HCT116 (cell line): ENCODE measurements around the gene SNX3. TPM values are rescaled to one million over a fixed set of nuclear protein-coding genes. Genes with fewer than 3 reads are reported as not detected.

Experiments used
- ATAC-seq: fragments of 200-7000 bp; cut with Tn5 transposase; 2 replicates; pipeline ENCODE4 v1.9.1; 2020; ENCODE audit warnings: mild to moderate bottlenecking, moderate library complexity
- BruUV-seq: library from RNA; stranded (reverse); fragments of 400-500 nt; replicated peaks from 2 replicates; lab custom pipeline; 2021; lab: Mats Ljungman, UMichigan
- CTCF ChIA-PET: fragments of 300-600 bp; sonication (Branson Sonifier 250); formaldehyde crosslinking; loops from one replicate; lab custom pipeline; 2021; ENCODE audit warnings: antibody characterized with exemption; lab: Charles Lee
- POLR2A ChIA-PET: fragments of 300-600, 350-600 bp; sonication (Branson Sonifier 250); formaldehyde crosslinking; loops from one replicate; lab custom pipeline; 2021; ENCODE audit warnings: antibody characterized with exemption; lab: Charles Lee
- RAD21 ChIA-PET, 2 experiments: fragments of 300-600 bp; sonication (Branson Sonifier 250); formaldehyde crosslinking; loops; one replicate each; lab custom pipeline; 2023; ENCODE audit warnings: low total read pairs in 2 of 2; ENCODE audit not compliant: uncharacterized antibody in 2 of 2, unreplicated experiment in 2 of 2, low non-redundant PET in 1 of 2; lab: Charles Lee
- DNase-seq: peaks from one replicate; pipeline ENCODE4 v3.0.0-alpha.2; 2010; ENCODE audit warnings: low read depth, low spot score
- H2AFZ ChIP-seq: fragments of 200-600 bp; shearing (Covaris generic), sonication (generic); 2 replicates; pipeline ENCODE4 v1.6.1; 2017; ENCODE audit warnings: low read depth, mixed run types, mixed read lengths, antibody characterized with exemption, low read length; ENCODE audit not compliant: poor library complexity, severe bottlenecking
- H3K27ac ChIP-seq: 2 replicates; pipeline ENCODE4 v1.5.1; 2012; ENCODE audit warnings: low read depth, low read length
- H3K27me3 ChIP-seq: fragments of 200-600 bp; sonication (generic); 2 replicates; pipeline ENCODE4 v1.6.1; 2016; ENCODE audit warnings: mixed run types, low read length, mixed read lengths; ENCODE audit not compliant: insufficient read depth
- H3K36me3 ChIP-seq, 2 experiments: fragments of 200-500 bp in 1 of 2; fragments of 200-600 bp in 1 of 2; sonication (Bioruptor generic) in 1 of 2; sonication (generic) in 1 of 2; 2 replicates each; pipeline versions ENCODE4 v1.5.1 to v1.6.1; 2014 to 2016; ENCODE audit warnings: low read length in 2 of 2, inconsistent platforms in 1 of 2, mixed read lengths in 1 of 2, mixed run types in 1 of 2; ENCODE audit not compliant: insufficient read depth in 2 of 2, control insufficient read depth in 1 of 2
- H3K4me1 ChIP-seq, 2 experiments: fragments of 200-600 bp in 1 of 2; sonication (generic) in 1 of 2; 2 replicates each; pipeline versions ENCODE4 v1.5.1 to v1.6.1; 2012 to 2017; ENCODE audit warnings: low read length in 2 of 2, inconsistent platforms in 1 of 2, mild to moderate bottlenecking in 1 of 2, mixed read lengths in 1 of 2, mixed run types in 1 of 2, moderate library complexity in 1 of 2; ENCODE audit not compliant: insufficient read depth in 2 of 2, control insufficient read depth in 1 of 2
- H3K4me2 ChIP-seq: fragments of 200-600 bp; sonication (generic); 2 replicates; pipeline ENCODE4 v1.6.1; 2017; ENCODE audit warnings: mixed run types, low read length, mixed read lengths
- H3K4me3 ChIP-seq, 2 experiments: fragments of 200-600 bp in 1 of 2; sonication (generic) in 1 of 2; replicated peaks in 1 of 2; 2 replicates each; pipeline ENCODE4 v1.5.1; 2011 to 2016; ENCODE audit warnings: low read length in 2 of 2, control low read depth in 1 of 2, low read depth in 1 of 2, mild to moderate bottlenecking in 1 of 2, mixed read lengths in 1 of 2, mixed run types in 1 of 2
- H3K79me2 ChIP-seq: fragments of 200-600 bp; sonication (generic); 2 replicates; pipeline ENCODE4 v1.6.1; 2017; ENCODE audit warnings: mild to moderate bottlenecking, mixed run types, low read length, moderate library complexity, mixed read lengths; ENCODE audit not compliant: insufficient read depth
- H3K9ac ChIP-seq: fragments of 200-600 bp; sonication (generic); 2 replicates; pipeline ENCODE4 v1.6.1; 2016; ENCODE audit warnings: low read length, mixed read lengths
- H3K9me2 ChIP-seq: fragments of 200-600 bp; sonication (generic), shearing (Covaris generic); 2 replicates; pipeline ENCODE4 v1.6.1; 2017; ENCODE audit warnings: mixed run types, mild to moderate bottlenecking, moderate library complexity; ENCODE audit not compliant: insufficient read depth
- H3K9me3 ChIP-seq, 2 experiments: fragments of 200-500 bp in 1 of 2; fragments of 200-600 bp in 1 of 2; sonication (Bioruptor generic) in 1 of 2; sonication (generic) in 1 of 2; 2 replicates each; pipeline ENCODE4 v1.6.1; 2014 to 2017; ENCODE audit warnings: low read length in 2 of 2, mixed read lengths in 2 of 2, inconsistent platforms in 1 of 2, low read depth in 1 of 2, mild to moderate bottlenecking in 1 of 2, mixed run types in 1 of 2, moderate library complexity in 1 of 2; ENCODE audit not compliant: control insufficient read depth in 1 of 2, insufficient read depth in 1 of 2
- H4K20me1 ChIP-seq: fragments of 200-600 bp; sonication (generic), shearing (Covaris generic); 2 replicates; pipeline ENCODE4 v1.6.1; 2017; ENCODE audit warnings: mixed run types, mild to moderate bottlenecking, moderate library complexity; ENCODE audit not compliant: insufficient read depth
- ELF1 ChIP-seq: IDR thresholded peaks from 2 replicates; pipeline ENCODE4 v1.6.1; 2012; ENCODE audit warnings: low read depth, borderline replicate concordance
- FOSL1 ChIP-seq: IDR thresholded peaks from 2 replicates; pipeline ENCODE4 v1.6.1; 2012; ENCODE audit warnings: low read depth
- POLR2AphosphoS5 ChIP-seq: IDR thresholded peaks from 2 replicates; pipeline ENCODE4 v1.6.1; 2011; ENCODE audit warnings: mild to moderate bottlenecking, low read depth, low read length, moderate library complexity
- SP1 ChIP-seq: IDR thresholded peaks from 2 replicates; pipeline ENCODE4 v1.6.1; 2012; ENCODE audit warnings: low read depth
- intact Hi-C: fragments of 100-400 bp; cut with micrococcal nuclease; formaldehyde crosslinking; loops from 2 replicates; pipeline ENCODE4 v1.10.0; 2022
- total RNA-seq: library from RNA; stranded (reverse); gene quantifications from one replicate; pipeline ENCODE4 v1.2.1, GENCODE V29; 2021; ENCODE audit not compliant: unreplicated experiment
- TF ChIP-seq, protein P1 (sequence below): IDR thresholded peaks from 2 replicates; pipeline ENCODE4 v1.6.1; 2012; ENCODE audit warnings: low read depth
- TF ChIP-seq, protein P2 (sequence below): IDR thresholded peaks from 2 replicates; pipeline ENCODE4 v1.6.1; 2012

The SNX3 gene
- total RNA-seq, 1 experiment from 2014 or later, result 111 TPM

DNA sequence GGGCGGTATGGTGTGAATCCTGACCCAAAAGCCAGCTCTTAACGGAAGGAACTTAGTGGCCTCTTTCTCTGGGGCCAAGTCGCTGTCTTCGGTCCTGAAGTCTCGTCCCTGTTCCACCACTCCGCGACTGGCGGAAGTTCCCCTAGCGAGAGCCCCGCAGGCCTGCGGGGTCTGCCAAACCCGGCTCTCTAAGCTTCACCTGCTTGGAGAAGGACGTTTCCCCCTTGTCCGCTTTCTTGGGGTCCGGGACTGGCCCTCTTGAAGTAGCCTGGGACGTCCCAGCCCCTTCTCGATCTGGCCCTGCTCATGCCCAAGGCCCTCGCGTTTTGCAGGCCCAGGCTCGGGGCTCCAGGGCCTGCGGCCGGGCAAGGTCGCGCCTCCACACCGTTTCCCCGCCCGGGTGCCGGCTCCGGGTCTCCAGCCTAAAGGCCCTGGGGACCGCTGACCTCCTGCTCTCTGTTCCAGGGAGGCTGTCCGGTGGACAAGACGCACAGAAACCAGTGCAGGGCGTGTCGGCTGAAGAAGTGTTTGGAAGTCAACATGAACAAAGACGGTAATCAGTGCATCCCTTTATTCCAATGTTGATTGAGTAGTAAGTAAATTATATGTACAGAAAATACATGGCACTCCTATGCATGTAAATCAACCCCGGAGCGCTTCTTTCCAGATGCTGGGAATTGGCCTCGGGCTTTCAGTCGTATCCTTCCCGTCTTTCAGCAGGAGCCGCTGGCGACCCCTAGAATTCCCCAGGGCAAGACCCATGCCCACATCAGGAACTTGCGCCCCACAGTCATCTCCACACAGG is 86.3 kb downstream of the SNX3 start:
- RAD21 ChIA-PET, result no interaction called here
- Histone ChIP-seq H3K4me1 (no peaks in the 10 kb centered on the region), H3K9me3 (no peaks in the 10 kb centered on the region), H3K4me2 (no peak overlapping the region), H4K20me1 (no peaks in the 10 kb centered on the region), H3K9me2 (no peaks in the 10 kb centered on the region), H3K27ac (no peak overlapping the region), H3K27me3 (no peaks in the 10 kb centered on the region), H3K79me2 (no peaks in the 10 kb centered on the region), H3K9ac (no peak overlapping the region), H3K4me3 (no peak overlapping the region), H3K36me3 (no peaks in the 10 kb centered on the region), H2AFZ (no peak overlapping the region)
- TF ChIP-seq, protein P1, sequence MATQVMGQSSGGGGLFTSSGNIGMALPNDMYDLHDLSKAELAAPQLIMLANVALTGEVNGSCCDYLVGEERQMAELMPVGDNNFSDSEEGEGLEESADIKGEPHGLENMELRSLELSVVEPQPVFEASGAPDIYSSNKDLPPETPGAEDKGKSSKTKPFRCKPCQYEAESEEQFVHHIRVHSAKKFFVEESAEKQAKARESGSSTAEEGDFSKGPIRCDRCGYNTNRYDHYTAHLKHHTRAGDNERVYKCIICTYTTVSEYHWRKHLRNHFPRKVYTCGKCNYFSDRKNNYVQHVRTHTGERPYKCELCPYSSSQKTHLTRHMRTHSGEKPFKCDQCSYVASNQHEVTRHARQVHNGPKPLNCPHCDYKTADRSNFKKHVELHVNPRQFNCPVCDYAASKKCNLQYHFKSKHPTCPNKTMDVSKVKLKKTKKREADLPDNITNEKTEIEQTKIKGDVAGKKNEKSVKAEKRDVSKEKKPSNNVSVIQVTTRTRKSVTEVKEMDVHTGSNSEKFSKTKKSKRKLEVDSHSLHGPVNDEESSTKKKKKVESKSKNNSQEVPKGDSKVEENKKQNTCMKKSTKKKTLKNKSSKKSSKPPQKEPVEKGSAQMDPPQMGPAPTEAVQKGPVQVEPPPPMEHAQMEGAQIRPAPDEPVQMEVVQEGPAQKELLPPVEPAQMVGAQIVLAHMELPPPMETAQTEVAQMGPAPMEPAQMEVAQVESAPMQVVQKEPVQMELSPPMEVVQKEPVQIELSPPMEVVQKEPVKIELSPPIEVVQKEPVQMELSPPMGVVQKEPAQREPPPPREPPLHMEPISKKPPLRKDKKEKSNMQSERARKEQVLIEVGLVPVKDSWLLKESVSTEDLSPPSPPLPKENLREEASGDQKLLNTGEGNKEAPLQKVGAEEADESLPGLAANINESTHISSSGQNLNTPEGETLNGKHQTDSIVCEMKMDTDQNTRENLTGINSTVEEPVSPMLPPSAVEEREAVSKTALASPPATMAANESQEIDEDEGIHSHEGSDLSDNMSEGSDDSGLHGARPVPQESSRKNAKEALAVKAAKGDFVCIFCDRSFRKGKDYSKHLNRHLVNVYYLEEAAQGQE, result 0 out of 2 replicates have a peak, but pooled peaks have one; percentile 6
- TF ChIP-seq, protein P2, sequence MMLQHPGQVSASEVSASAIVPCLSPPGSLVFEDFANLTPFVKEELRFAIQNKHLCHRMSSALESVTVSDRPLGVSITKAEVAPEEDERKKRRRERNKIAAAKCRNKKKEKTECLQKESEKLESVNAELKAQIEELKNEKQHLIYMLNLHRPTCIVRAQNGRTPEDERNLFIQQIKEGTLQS, result no peak
- intact Hi-C loops, result no loop called here
- ATAC-seq, result no peak
- no TSS peak for BruUV-seq
- POLR2A ChIA-PET, result no interaction called here
- CTCF ChIA-PET, result no interaction called here
- no peak for DNase-seq

DNA sequence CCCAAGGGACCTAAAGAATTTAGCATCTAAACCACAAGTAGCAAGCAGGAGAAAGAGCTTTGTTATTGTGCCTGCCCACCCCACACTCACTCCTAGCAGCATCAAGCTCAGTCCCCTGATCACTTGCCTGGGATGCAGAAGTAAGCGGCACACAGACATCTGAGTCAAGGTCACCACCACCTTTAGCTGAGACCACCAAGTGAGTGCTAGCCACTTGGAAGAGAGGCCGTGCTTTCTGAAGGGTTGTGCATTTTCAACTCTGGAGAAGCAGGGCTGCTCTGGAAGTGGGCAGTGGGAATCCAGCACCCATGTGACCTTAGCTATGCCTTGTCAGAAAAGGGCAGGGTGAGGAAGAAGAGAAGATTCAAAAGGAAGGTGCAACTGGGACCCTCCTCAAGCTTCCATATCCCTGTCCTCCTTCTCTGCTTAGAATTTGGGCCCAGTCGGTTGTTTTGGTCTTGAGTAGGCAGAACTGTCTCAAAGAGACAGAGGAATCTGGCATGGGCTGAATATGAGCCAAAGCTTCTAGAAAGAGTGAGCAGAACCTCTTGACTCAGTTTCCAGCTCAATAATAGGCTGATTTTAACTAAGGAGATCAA is 88.8 kb downstream of the SNX3 start:
- Histone ChIP-seq H3K27me3 (no peaks in the 10 kb centered on the region), H3K9ac (no peak overlapping the region), H3K27ac (no peak overlapping the region), H3K4me1 (no peaks in the 10 kb centered on the region), H4K20me1 (no peaks in the 10 kb centered on the region), H3K4me3 (no peak overlapping the region), H3K79me2 (no peaks in the 10 kb centered on the region), H3K9me3 (no peaks in the 10 kb centered on the region), H3K9me2 (no peaks in the 10 kb centered on the region), H2AFZ (no peak overlapping the region), H3K36me3 (no peaks in the 10 kb centered on the region), H3K4me2 (no peak overlapping the region)
- ATAC-seq (no peak), DNase-seq (no peak)
- TF ChIP-seq POLR2AphosphoS5 (no peak), SP1 (no peak), ELF1 (no peak), FOSL1 (no peak)
- POLR2A ChIA-PET, result no interaction called here
- CTCF ChIA-PET, result no interaction called here
- RAD21 ChIA-PET, result no interaction called here
- intact Hi-C loops, result no loop called here
- BruUV-seq, result no TSS peak
